Thyroid gland (tissue), 4 donors: ENCODE data around the gene UBE4B. TPM values are rescaled to one million over a fixed set of nuclear protein-coding genes. Genes with fewer than 3 reads are reported as not detected.

ENCODE experiments used
- DNase-seq, 2 donors: peaks; one replicate each; pipeline ENCODE4 v3.0.0-alpha.2; 2019
- H3K27ac ChIP-seq, 3 donors: fragments of 200-600 bp; sonication (generic); 1 replicate in 2 of 3; 2 replicates in 1 of 3; pipeline ENCODE4 v1.5.1; 2016 to 2019; ENCODE audit warnings: mild to moderate bottlenecking in 1 of 3, moderate library complexity in 1 of 3
- H3K27me3 ChIP-seq: fragments of 200-600 bp; sonication (generic); one replicate; pipeline ENCODE4 v1.5.1; 2019
- H3K36me3 ChIP-seq, 2 donors: fragments of 200-600 bp; sonication (generic); one replicate each; pipeline ENCODE4 v1.5.1; 2016 to 2019
- H3K4me1 ChIP-seq, 2 donors: fragments of 200-600 bp; sonication (generic); one replicate each; pipeline ENCODE4 v1.5.1; 2017 to 2019
- H3K4me3 ChIP-seq, 3 donors: fragments of 200-600 bp; sonication (generic); replicated peaks in 1 of 3; 1 replicate in 2 of 3; 2 replicates in 1 of 3; pipeline ENCODE4 v1.5.1; 2016; ENCODE audit warnings: mild to moderate bottlenecking in 1 of 3
- H3K9me3 ChIP-seq: fragments of 200-600 bp; sonication (generic); one replicate; pipeline ENCODE4 v1.5.1; 2017
- CTCF ChIP-seq, 6 experiments: fragments of 200-600 bp in 3 of 6; fragments of 450-650 bp in 3 of 6; sonication (generic) in 3 of 6; IDR thresholded peaks; one replicate each; pipeline ENCODE4 v1.5.1; 2016 to 2019; ENCODE audit warnings: antibody characterized with exemption in 6 of 6, mild to moderate bottlenecking in 2 of 6, inconsistent platforms in 1 of 6, moderate library complexity in 1 of 6
- POLR2A ChIP-seq, 2 donors: fragments of 450-650 bp; IDR thresholded peaks; one replicate each; pipeline ENCODE4 v1.6.1; 2017; ENCODE audit warnings: antibody characterized with exemption in 2 of 2, mild to moderate bottlenecking in 2 of 2, moderate library complexity in 1 of 2
- WGBS, 2 donors: methylation state at CpG; one replicate each; pipeline ENCODE4 v1.1.5; 2017; 5-methylcytosine and 5-hydroxymethylcytosine counted together
- intact Hi-C: fragments of 100-400 bp; cut with DNase I; formaldehyde crosslinking; loops from one replicate; pipeline ENCODE4 v1.15.1; 2023
- total RNA-seq, 4 donors: library from RNA; depleted of rRNA; stranded (reverse); fragments of >200 nt; gene quantifications; one replicate each; pipeline ENCODE4 v1.2.3, GENCODE V29; 2016

UBE4B gene
- total RNA-seq, 4 donors from 2014 or later: 64.0 to 89.0 (median 71.0) TPM

DNA sequence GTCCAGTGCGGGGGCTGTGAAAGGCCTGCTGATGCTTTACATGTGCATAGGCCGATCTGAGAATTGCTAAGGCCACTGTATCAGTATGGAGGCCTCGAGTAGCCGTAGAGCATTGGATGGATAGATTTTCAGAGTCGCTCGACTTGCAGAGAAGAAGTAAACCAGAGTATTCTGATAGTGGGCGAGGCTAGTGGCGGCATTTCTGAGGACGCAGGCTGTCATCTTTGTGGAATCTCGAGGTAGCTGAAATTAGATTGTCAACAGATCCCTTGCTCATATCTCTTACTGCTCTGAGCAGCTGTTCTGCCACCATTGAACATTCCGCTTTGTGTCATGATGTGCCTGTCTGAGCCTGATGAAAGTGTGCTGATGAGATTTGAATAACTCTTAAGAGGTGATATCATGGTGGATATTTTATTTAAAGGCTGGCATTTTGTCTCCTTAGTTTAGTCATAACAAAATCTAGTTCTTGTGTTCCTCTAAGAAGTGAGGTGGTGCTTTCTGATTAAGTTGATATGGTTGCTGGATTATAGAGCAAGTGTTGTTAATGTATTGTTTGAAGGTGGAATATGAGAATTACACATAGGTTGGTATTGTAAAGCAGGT is 179.2 kb downstream of the UBE4B start:
- 27 to 35% methylated on average over 11 of the region's 11 CpGs for whole genome bisulfite sequencing, 2 donors
- intact Hi-C loops: loop anchor here (10.0 kb wide), 1 partner anchor 123 kb away; no protein-coding TSS in a partner anchor
- Histone ChIP-seq H3K9me3 (no peaks in the 10 kb centered on the region), H3K36me3 (no peaks in the 10 kb centered on the region), H3K27me3 (no peaks in the 10 kb centered on the region), H3K27ac (peak overlapping the region; percentile 50 to 95 (median 90)), H3K4me1 (peaks cover 18 to 41% of the 10 kb centered on the region in 2 donors), H3K4me3 (peak overlapping the region in 1 of 3 donors; percentile 73)
- no peak for DNase-seq
- no peak for TF ChIP-seq CTCF (IDR thresholded peaks at IDR 0.05)
- TF ChIP-seq POLR2A (IDR thresholded peaks at IDR 0.05): no peak

- DNase-seq: no peak
- 100% methylated on average over 1 of the region's 1 CpG for WGBS, 2 donors
- no peaks in the 10 kb centered on the region for H3K27me3 ChIP-seq
- no peak overlapping the region for H3K4me3 ChIP-seq
- peaks cover 18 to 43% of the 10 kb centered on the region in 2 donors for H3K4me1 ChIP-seq
- no peaks in the 10 kb centered on the region for H3K9me3 ChIP-seq
- peak overlapping the region in 2 of 3 donors; percentile 90 to 95 for H3K27ac ChIP-seq
- no peak for TF ChIP-seq POLR2A (IDR thresholded peaks at IDR 0.05)
- no peak for TF ChIP-seq CTCF (IDR thresholded peaks at IDR 0.05)
- intact Hi-C loops: loop anchor here (10.0 kb wide), 1 partner anchor 122 kb away; no protein-coding TSS in a partner anchor
- H3K36me3 ChIP-seq: no peaks in the 10 kb centered on the region
Measured at GRCh38 chr1:10212476-10212875, 179.7 kb downstream of the UBE4B start.

DNA sequence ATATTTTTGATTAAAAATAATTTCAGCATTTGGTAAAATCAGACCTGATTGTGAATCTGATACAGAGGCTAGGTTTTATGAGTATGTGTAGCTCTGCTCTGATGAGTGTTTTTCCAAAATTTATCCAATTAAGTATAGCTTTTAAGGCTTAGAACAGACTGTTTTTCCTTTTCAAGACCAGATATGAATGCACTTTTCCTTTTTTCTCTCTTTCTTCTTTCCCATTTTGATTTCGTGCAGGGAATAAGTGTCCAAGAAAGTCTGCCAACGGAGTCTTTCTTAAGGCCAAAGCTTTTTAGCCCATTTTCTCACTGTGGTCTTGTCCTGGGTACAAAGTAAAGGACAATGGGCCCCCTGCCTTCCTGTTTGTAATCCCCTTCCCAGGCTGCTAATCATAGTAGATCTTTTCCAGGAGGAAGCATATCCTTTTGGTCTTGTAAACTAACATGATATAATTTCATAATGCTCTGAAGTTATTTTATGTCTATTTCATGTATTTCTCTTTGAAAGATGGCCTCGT is 180.5 kb downstream of the UBE4B start:
- intact Hi-C loops: loop anchor here (10.0 kb wide), 1 partner anchor 122 kb away; no protein-coding TSS in a partner anchor
- H3K4me3 ChIP-seq: no peak overlapping the region
- H3K27ac ChIP-seq: peak overlapping the region in 1 of 3 donors; percentile 64
- no peaks in the 10 kb centered on the region for H3K9me3 ChIP-seq
- 59 to 75% methylated on average over 3 of the region's 3 CpGs for WGBS, 2 donors
- TF ChIP-seq POLR2A (IDR thresholded peaks at IDR 0.05): no peak
- TF ChIP-seq CTCF (IDR thresholded peaks at IDR 0.05): no peak
- H3K36me3 ChIP-seq: no peaks in the 10 kb centered on the region
- peaks cover 24 to 48% of the 10 kb centered on the region in 2 donors for H3K4me1 ChIP-seq
- H3K27me3 ChIP-seq: no peaks in the 10 kb centered on the region
- no peak for DNase-seq

- H3K4me3 ChIP-seq: no peak overlapping the region
- peaks cover 28 to 54% of the 10 kb centered on the region in 2 donors for H3K4me1 ChIP-seq
- H3K9me3 ChIP-seq: no peaks in the 10 kb centered on the region
- H3K36me3 ChIP-seq: no peaks in the 10 kb centered on the region
- no peak overlapping the region for H3K27ac ChIP-seq
- WGBS, 2 donors: 70 to 79% methylated on average over 7 of the region's 7 CpGs
- no peaks in the 10 kb centered on the region for H3K27me3 ChIP-seq
- TF ChIP-seq POLR2A (IDR thresholded peaks at IDR 0.05): no peak
- no peak for TF ChIP-seq CTCF (IDR thresholded peaks at IDR 0.05)
- intact Hi-C loops: loop anchor here (10.0 kb wide), 1 partner anchor 119 kb away; no protein-coding TSS in a partner anchor
- no peak for DNase-seq
Measured at GRCh38 chr1:10216090-10216749, 183.5 kb downstream of the UBE4B start.
